ENCODE results near the gene CEP89.
"Not testable (repeated sequence)": the region's sequence is repeated elsewhere in the genome, so short reads cannot be mapped to it uniquely, and the experiment has no call there.

CEP89 gene

GRCh38 chr19:32891609-32892008, 80.1 kb downstream of the CEP89 start:
- ChIA-PET CTCF (interaction anchor here (1.1 kb wide), 1 partner anchor 84 kb away, joined by 3 read pairs; no protein-coding TSS in a partner anchor), POLR2A (no interaction called here)
- no peak for TF ChIP-seq CTCF (IDR thresholded peaks at IDR 0.05; ENCODE audit: control extremely low read depth, extremely low read depth, low read depth, missing control alignments)
- DNase-seq (ENCODE audit: extremely low spot score): no peak

- DNase-seq (ENCODE audit: extremely low spot score): no peak
- TF ChIP-seq CTCF (IDR thresholded peaks at IDR 0.05; ENCODE audit: control extremely low read depth, extremely low read depth, low read depth, missing control alignments): no peak
- ChIA-PET POLR2A (no interaction called here), CTCF (no interaction called here)
These were observed 80.9 kb downstream of the CEP89 start for GRCh38 chr19:32890841-32891240.

GRCh38 chr19:32890326-32890725, 81.4 kb downstream of the CEP89 start:
- no peak for DNase-seq (ENCODE audit: extremely low spot score)
- POLR2A ChIA-PET: no interaction called here
- TF ChIP-seq CTCF (IDR thresholded peaks at IDR 0.05; ENCODE audit: control extremely low read depth, extremely low read depth, low read depth, missing control alignments): no peak
- CTCF ChIA-PET: no interaction called here

- POLR2A ChIA-PET: no interaction called here
- no peak for TF ChIP-seq CTCF (IDR thresholded peaks at IDR 0.05; ENCODE audit: control extremely low read depth, extremely low read depth, low read depth, missing control alignments)
- CTCF ChIA-PET: no interaction called here
- no peak for DNase-seq (ENCODE audit: extremely low spot score)
These were observed 82.4 kb downstream of the CEP89 start for GRCh38 chr19:32889137-32889934.

- ChIA-PET POLR2A (interaction anchor here (0.6 kb wide), 1 partner anchor 12 kb away, joined by 4 read pairs; no protein-coding TSS in a partner anchor), CTCF (no interaction called here)
These were observed 84.1 kb downstream of the CEP89 start for GRCh38 chr19:32887572-32888215.

GRCh38 chr19:32886241-32886640, 85.5 kb downstream of the CEP89 start:
- TF ChIP-seq CTCF (IDR thresholded peaks at IDR 0.05; ENCODE audit: control extremely low read depth, extremely low read depth, low read depth, missing control alignments): no peak
- POLR2A ChIA-PET: no interaction called here
- no peak for DNase-seq (ENCODE audit: extremely low spot score)
- CTCF ChIA-PET: no interaction called here

More at GRCh38 chr19:32887572-32888215, 84.1 kb downstream of the CEP89 start:
- DNase-seq (ENCODE audit: extremely low spot score): no peak
- TF ChIP-seq CTCF (IDR thresholded peaks at IDR 0.05; ENCODE audit: control extremely low read depth, extremely low read depth, low read depth, missing control alignments): no peak

- CTCF ChIA-PET: interaction anchor here (0.8 kb wide), 1 partner anchor 11 kb away, joined by 3 read pairs; no protein-coding TSS in a partner anchor
- DNase-seq (ENCODE audit: extremely low spot score); POLR2A ChIA-PET: not testable (repeated sequence)
These were observed 86.5 kb downstream of the CEP89 start for GRCh38 chr19:32885255-32885654.
